GM18511 (cell line): ENCODE results near the gene CCL21.

Source experiments
- ATAC-seq: cut with Tn5 transposase; IDR thresholded peaks from one replicate; pipeline ENCODE4 v1.9.1; 2021; ENCODE audit warnings: mild to moderate bottlenecking, moderate library complexity; ENCODE audit not compliant: unreplicated experiment

CCL21 gene

DNA sequence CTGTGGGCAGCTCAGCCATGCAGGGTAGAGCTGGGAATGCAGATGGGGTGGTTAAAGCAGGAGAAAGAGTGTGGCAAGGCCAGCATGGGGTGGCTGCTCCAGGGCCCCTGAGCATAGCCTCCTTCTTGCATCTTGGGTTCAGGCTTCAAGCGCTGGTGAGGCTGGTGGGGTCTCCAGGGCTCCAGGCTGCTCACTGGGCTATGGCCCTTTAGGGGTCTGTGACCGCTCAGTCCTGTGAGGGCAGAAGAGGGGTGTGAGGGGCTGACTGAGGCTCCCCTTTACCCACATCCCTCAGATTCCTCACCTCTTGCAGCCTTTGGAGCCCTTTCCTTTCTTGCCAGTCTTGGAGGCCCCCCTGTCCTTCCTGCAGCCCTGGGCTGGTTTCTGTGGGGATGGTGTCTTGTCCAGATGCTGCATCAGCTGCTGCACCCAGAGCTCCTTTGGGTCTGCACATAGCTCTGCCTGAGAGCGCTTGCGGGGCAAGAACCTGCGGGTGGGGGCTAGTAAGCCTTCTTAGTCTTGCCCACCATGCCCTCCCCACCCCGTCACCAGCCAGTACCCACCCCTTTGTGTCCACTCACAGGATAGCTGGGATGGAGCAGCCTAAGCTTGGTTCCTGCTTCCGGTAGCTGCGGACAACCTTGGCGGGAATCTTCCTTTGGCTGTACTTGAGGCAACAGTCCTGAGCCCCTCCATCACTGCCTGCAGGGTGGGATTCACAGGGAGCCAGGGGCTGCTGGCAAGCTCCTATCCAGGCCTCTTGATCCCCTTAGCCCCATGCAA, 549 bp downstream of the CCL21 start:
- no peak for ATAC-seq

DNA sequence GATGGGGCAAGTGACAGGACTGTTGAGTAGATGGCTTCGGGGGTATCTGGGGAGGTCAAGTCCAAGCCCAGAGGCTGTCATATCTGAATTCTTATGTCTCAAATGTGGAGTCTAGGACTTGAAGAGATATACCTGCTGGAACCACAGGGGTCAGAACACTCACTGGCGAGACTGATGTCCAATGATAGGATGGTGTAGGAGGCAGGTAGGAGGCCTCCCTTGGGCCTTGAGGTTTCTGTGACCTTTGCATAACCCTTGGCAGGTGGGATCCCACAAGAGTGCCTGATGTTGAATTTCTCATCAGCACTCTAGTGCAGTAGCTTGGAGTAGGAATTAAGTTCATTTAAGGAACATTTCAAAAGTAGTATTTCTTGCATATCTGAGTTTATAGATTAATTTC, 2.8 kb downstream of the CCL21 start:
- no peak for ATAC-seq

DNA sequence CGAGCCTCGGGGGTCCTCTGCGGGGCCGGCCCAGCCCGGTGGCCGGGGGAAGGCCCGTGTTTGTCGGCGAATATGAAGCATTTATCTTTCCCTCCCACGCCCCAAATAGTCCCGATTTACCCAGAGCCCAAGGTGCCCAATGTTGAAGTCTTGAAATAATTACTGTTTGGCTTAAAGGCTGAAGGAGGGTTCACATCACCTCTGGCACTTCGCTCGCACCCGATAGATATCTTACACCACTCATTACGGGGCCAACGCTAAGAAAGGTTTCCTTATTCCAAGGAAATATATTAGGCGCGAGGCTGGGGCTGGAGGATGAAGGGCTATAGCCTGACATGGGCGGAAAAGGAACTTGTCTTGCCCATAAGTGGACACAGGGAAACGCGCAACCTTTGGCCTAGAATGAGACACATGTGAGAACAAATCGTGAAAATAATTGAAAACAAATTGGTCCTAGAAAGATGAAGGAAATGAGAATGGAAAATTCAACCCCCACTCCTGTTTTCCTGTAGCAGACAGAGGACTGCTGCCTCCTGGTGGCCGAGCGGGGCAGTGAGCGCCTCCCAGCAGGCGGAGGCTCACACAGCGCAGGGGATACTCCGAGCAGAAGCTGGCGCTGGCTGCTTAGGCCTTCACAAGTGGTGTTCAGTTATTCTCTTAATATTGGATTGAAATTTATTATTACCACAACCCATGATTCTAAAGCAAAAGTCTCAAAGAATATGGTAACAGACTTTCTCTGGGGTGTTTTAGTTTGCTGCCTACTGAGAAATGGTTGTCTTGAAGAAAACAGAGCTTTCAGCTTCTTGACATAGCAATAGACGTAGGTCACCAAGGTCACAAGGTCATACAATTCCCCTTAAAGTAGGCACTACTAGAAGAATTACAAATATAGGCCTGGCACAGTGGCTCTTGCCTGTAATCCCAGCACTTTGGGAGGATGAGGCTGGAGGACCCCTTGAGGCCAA, 7.9 kb downstream of the CCL21 start:
- peak; percentile 91 for ATAC-seq

DNA sequence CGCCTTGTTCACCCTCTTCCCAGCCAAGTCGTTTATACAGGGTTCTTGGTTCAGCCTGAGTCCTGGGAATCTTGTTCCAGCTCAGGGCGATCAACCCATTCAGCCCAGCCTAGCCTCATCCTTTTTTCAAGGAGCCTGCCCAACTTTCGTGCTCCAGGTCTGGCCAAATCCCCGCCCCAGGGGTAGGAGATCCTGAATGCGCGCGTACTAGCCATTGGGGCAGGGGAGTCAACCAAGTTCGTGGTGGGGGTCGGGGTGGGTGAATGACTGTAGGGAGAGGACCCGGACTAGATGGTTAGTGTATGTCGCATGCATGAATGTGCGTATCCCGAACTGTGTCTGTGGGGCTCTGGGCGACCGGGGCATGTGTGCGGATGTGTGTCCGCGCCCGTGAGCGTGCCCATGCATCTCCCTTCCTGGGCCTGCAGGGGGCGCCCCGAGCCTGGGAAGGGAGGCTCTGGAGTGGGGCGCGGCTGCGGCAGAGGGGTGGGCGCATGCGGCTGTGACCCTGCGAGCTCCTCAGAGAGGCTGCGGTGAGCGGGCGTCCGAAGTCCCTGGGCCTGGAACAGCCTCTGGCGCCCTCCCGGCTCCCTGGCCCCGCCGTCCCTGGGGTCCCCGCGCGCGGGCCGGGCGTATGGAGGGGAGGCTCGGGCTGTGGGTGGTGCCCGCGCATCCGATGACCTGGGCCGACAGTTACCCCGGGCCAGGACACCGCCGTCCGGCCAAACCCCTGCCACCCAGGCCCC, 8.7 kb downstream of the CCL21 start:
- ATAC-seq, result peak; percentile 63

DNA sequence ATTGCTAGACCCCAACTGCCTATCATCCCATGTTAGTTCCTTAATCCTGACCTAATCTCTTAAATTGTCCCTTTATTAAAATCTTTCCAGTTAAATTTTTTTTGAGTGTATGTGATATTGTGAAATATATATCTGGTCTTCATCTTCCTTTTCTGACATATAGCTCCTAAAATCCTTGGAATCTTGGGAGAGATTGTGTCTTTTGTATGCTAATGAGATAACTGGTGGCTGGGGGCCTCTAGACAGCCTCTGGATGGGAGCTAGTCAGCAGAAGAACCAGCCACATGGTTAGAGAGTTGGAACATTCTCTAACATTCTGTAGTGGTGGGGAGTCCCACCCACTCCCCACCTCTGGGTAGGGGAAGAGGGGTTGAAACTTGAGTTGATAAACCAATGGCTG, 15.1 kb downstream of the CCL21 start:
- ATAC-seq, result no peak

DNA sequence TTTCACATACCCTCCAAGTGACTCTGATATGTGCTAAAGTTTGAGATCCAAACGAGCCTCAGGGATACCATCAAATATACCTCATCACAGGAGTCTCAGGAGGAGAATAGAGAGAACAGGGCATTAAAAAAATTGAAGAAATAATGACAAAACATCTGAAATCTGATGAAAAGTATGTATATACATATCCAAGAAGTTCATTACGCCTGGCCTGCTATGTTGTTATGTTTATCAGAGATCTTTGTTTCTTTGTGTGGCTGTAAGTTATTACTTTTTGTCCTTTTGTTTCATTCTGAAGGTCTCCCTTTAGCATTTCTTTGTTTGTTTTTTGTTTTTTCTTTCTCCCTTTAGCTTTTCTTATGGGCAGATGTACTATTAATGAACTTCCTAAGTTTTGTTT, 16.4 kb downstream of the CCL21 start:
- ATAC-seq, result no peak

DNA sequence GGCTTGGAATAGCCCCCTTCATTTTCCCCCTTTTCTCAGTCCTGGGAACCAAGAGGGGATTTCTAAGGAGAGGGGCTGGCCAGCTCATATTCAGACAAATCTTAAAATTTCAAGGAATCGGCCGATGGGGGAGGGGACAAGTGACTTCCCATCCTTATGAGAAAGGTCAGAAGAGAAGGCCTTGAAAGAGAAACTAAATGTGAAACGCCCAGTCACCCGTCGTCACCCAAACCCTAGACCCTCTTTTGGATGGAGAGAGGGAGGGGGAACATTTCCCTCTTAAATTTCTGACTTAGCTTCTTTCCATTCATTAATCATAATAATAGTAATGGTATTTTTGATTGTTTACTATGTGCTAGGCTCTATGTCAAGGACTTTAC, 18.0 kb downstream of the CCL21 start:
- no peak for ATAC-seq

DNA sequence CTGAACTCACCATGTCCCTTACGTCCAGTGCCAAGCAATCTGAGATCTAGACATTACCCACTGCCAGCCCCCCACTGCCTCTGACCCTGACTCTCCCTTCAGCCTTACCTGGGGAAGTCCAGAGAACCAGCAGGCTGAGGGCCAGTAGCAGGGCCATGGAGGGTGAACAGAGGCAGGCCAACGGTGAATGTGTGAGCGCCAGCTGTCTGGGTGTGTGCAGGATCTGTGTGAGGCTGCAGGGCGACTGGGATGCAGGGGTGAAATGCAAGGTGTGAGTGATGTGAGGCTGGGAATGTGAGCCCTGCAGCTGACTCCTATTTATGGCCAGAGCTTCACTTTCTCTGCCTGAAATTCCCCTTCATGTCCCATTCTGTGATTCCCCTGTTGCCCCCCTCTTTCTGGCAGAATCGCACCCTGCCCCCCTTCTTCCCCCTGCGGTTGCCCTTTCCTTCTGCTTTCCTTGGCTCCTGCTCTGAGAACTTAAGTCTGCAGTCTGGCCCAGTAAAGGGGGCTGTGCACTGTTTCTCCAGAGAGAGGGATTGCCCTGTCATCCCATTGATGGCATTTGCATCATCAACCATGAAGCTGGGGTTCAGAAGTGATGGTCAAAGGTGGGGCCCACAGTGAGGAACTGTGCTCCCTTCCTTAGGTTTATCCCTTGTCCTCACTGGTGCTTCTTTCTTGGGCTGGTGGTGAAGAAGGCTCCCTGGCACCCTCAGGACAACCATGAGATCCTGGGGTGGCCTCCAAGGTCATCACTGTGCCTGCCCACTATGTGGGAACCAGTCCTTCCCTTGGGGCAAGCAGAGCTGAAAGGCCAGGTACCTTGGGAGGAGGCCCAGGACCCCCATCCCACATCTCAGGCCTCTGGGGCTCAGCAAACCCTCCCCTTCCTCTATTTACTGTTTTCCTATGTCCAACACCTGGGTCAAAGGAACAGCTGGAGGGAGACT, 18.7 kb downstream of the CCL21 start, which contains the start of gene CCL19:
CCL19 (minus strand) TSS at position 294 of the 953 bp plus-strand sequence; CDS start at position 157, 137 bp downstream.
- no peak for ATAC-seq

DNA sequence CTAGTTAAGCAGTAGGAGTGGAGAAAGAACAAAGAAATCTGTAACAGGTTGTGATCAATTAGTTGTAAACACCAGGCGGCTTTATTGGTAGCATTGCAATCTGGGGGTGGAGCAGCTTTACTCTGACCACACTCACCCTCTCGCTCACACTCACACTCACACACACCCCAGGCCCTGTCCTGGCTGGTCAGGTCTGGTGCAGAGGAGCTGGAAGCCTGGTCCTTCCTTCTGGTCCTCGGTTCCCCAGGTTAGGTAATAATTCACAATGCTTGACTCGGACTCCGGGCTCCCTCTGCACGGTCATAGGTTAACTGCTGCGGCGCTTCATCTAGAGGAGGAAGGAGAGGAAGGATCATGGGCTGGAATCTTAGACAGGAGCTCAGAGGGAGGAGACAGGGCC, 20.4 kb downstream of the CCL21 start:
- no peak for ATAC-seq

DNA sequence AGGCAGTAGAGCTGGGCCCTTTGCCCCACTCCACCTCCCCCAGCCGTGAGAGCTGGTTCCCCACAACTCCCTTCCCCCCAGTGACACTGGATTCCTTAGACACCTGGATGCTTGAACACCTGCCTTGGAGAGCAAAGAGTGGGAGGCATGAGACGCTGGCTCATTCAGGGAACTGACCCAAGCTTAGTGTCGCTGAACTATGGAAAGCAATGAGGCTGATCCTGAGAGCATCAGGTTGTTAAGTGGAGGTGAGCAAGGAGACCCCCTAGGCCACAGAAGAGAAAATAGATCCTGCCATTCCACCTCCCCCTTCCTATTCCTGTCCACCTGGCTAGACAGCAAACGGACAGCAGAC, 20.8 kb downstream of the CCL21 start:
- no peak for ATAC-seq

DNA sequence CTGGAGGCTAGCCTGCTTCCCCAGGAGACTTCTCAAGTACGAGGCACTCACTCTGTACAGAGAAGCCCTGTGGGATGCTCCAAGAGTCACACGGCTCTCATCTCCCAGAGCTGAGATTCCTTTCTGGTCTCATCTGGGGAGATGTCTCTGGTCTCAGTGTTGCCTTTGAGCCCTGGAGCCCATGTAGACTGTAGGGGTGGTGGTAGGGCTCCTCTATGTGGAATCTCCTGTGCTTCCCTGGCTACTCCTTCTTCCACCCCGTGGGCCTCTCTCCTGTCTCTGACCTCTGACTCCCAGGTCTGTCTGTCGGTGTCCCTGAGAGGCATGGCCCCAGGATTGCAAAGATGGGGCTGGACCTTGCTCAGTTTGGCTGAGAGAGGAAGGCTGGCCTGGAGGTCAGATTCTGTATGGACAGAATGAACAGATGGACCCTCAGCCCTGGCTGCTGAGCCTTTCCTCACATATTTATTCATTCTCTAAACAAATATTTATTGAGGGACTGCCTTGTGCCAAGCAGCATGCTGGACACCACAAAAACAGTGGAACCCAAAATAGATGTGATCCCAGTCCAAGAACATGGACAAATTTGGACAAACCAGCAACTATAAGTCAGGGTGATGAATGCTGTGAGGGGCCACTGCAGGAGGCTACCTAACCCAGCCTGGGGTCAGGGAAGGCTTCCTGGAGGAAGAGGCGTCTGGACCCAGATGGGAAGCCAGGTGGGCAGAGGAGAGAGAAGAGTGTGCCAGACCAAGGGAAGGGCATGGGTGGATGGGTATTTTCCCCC, 21.4 kb downstream of the CCL21 start:
- no peak for ATAC-seq

DNA sequence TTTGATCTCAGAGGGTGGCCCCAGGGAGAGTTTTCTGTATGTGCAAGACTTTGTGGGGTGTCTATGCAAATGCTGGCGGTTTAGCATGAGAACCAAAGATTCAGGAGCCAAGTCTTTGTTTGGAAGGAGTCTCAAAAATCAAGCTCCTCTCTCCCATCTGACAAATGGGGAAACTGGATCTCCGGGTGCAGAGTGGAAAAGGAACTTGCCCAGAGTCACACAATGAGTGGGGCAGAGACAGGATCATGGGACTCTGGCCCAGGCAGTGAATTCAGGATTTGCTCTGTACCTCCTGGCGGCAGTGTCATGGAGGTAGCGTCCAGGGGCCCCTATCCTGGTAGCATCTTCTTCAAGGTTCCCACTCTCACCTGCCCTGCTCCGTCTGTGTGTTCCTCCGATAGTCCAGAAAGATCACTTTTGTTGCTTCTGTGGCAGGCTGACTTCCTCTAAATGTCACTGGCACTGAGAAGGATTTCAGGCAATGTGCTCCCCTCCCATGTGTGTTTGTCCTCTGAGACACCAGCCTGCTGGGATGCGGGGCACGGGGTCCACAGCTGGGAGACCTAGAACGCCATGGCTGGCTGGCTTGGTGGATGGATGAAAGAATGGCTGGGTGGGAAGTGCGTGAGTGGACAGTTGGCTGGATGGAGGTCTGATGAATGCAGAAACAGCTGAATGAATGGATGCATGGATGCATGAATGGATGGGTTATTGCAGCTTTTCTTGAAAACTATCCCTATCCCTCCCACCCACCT, 22.5 kb downstream of the CCL21 start:
- ATAC-seq, result no peak

DNA sequence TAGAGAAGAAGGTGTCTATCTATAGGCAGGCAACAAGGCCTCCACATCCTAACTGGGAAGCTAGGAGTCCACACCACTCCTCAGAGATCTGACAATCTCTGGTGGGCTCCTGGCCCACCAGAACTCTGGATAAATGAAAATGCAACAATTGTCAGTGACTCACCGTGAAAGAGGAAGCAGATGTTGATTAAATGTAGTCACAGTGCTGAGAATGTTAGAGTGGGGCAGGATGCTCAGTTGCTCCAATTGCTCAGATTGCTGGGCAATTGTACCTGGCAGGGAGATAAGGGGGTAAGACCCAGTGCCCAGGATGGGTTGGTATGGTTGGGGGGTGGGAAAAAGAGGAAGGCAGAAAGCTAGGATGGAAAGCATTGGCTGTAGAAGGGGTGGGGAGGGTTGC, 23.2 kb downstream of the CCL21 start:
- ATAC-seq, result no peak

DNA sequence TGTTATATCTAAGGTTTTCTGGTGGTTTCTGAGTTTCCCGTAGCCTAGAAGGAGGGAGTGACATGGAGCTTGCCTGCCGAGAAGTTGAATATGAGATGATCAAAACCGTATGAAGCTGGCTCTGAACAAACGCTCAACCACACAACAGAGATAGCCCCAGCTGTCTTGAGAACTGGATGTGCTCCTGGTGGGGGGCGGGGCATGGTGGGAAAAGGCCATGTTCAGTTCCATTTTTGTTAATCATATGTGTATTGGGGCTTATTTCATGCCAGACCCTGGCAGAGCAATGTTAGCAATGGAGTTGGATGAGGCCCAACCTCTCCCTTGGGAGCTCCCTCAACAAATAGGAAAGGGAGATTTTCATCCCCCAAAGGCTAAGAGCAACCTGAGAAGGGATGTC, 23.7 kb downstream of the CCL21 start:
- no peak for ATAC-seq

DNA sequence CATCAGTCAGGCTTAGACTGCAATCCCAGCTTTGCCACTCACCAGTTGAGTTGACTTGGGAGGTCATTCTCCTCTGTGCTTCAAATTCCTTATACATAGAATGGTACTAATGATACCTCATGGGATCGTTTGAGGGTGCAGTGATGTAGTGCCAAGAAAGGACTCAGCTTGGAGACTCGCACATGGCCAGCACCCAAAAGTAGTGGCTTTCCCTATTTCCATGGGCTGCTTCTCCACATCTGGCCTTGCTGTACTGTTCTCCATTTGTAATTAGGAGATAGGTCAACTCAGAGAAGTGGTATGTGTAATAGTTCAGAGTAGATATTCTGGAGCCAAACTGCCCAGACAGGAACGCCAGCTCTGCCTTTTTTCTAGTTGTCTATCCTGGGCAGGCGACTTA, 24.3 kb downstream of the CCL21 start:
- ATAC-seq, result no peak

DNA sequence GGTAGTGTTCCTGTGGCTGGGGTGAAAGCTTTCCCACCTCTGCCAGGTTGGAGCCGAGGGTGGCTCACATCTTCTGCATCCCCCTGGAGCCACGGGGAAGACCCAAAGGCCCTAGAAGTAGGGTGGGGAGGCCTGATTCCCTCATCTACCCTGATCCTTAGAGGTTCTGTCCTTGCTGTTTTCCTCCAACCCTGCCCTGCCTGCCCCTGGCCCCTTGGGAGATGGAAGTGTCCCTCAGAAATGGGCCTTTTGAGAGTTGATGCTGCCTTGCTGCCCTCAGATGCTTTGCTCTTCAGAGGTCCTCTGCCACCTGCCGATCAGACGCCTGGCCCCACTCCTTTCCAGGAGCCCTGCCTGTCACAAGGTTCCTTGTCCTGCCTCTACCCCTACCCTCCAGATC, 25.1 kb downstream of the CCL21 start:
- no peak for ATAC-seq

DNA sequence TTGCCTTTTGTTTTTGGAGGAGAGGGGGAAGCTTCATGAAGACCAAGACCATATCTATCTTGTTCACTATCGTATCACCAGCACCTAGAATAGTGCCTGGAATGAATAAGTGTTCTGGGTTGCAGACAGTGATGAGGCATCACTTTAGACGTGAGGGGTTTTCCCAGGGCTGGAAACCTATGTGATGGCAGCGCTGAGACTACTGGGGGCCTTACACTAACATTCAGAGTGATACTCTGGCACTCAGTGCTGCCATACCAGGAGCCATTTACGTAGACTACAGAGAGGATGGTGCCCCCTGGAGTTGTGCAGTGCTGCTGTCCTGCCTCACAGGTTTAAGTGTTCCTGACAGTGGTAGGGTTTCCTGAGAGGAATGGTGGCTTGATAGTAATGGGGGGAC, 25.8 kb downstream of the CCL21 start:
- no peak for ATAC-seq

DNA sequence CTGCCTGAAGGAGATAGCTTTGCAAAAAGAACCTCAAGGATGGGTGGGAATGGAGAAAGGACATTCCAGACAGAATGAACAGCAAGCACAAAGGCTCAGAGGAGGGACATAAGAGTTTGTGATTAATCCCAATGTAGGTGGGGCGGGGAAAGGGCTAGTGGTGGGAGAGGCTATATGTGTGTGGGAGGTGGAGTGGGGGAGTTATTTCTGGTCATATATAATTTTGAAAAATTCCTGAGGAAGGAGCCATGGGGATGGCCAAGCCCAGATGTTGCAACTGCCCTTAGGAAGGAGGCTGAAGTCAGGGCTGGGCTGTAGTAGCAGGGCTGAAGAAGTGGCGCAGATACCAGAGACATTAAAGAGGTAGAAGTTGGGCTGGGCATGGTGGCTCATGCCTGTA, 34.1 kb downstream of the CCL21 start:
- no peak for ATAC-seq
